Measurements from ENCODE around the gene TBL1Y. TPM values are rescaled to one million over a fixed set of nuclear protein-coding genes. Genes with fewer than 3 reads are reported as not detected.

The TBL1Y gene
- total and polyA plus RNA-seq, 10 donors, result not detected

- no peak for TF ChIP-seq POLR2AphosphoS5 (IDR thresholded peaks at IDR 0.05)
- no peak for TF ChIP-seq CTCF (IDR thresholded peaks at IDR 0.05 in 8 of 11, conservative IDR thresholded peaks at IDR 0.05 in 3 of 11)
- no peak for TF ChIP-seq POLR2A (IDR thresholded peaks at IDR 0.05)
- Histone ChIP-seq H3K27me3 (replicated peaks in 1 of 7) (peaks cover 0 to 52% (median 0%) of the 10 kb centered on the region in 7 donors), H3K4me1 (peaks cover 0 to 10% (median 0%) of the 10 kb centered on the region in 6 donors), H3K9me3 (no peaks in the 10 kb centered on the region), H3K4me3 (no peak overlapping the region), H3K36me3 (no peaks in the 10 kb centered on the region), H3K27ac (no peak overlapping the region)
- WGBS, 5 donors, result 2 to 5% (median 2%) methylated on average over 14 of the region's 14 CpGs; no CpG with 5 or more reads in 2 of the 5 donors
- no peak for DNase-seq
- intact Hi-C loops (cut with DNase I; ENCODE audit: low total_unique reads), result no loop called here
Measured at GRCh38 chrY:6909118-6909521, 1.4 kb upstream of the TBL1Y start.

GRCh38 chrY:6909856-6910255, 641 bp upstream of the TBL1Y start:
- H3K4me1 ChIP-seq, result peaks cover 0 to 10% (median 0%) of the 10 kb centered on the region in 6 donors
- TF ChIP-seq POLR2AphosphoS5 (IDR thresholded peaks at IDR 0.05), result no peak
- TF ChIP-seq CTCF (IDR thresholded peaks at IDR 0.05 in 8 of 11, conservative IDR thresholded peaks at IDR 0.05 in 3 of 11), result no peak
- no peak for DNase-seq
- H3K27ac ChIP-seq, result no peak overlapping the region
- intact Hi-C loops (cut with DNase I; ENCODE audit: low total_unique reads), result no loop called here
- H3K36me3 ChIP-seq, result no peaks in the 10 kb centered on the region
- no peak overlapping the region for H3K4me3 ChIP-seq
- no peaks in the 10 kb centered on the region for H3K9me3 ChIP-seq
- H3K27me3 ChIP-seq (replicated peaks in 1 of 7), result peaks cover 0 to 52% (median 0%) of the 10 kb centered on the region in 7 donors
- WGBS, 5 donors, result 3 to 7% (median 6%) methylated on average over 3 to 14 of the region's 14 CpGs; no CpG with 5 or more reads in 2 of the 5 donors

GRCh38 chrY:6911253-6911881, 870 bp downstream of the TBL1Y start, which contains the start of gene AMELY:
AMELY (minus strand) TSS chrY:6911752; CDS start chrY:6872608, 39,144 bp downstream.
- Histone ChIP-seq H3K27me3 (replicated peaks in 1 of 7) (peaks cover 0 to 52% (median 0%) of the 10 kb centered on the region in 7 donors), H3K4me3 (peak within 1 kb of the TSS in 3 of 8 donors; percentile 2 to 27 (median 23)), H3K4me1 (peaks cover 0 to 10% (median 0%) of the 10 kb centered on the region in 6 donors), H3K36me3 (no peaks in the 10 kb centered on the region), H3K9me3 (no peaks in the 10 kb centered on the region), H3K27ac (no peak within 1 kb of the TSS)
- no peak for TF ChIP-seq POLR2AphosphoS5 (IDR thresholded peaks at IDR 0.05)
- no peak for TF ChIP-seq CTCF (IDR thresholded peaks at IDR 0.05 in 8 of 11, conservative IDR thresholded peaks at IDR 0.05 in 3 of 11)
- no peak for TF ChIP-seq POLR2A (IDR thresholded peaks at IDR 0.05)
- DNase-seq, result no peak
- intact Hi-C loops (cut with DNase I; ENCODE audit: low total_unique reads), result no loop called here
- 3 to 4% methylated on average over 23 to 52 of the region's 52 CpGs; no CpG with 5 or more reads in 3 of the 5 donors for WGBS, 5 donors

- H3K4me3 ChIP-seq, result no peak overlapping the region
- DNase-seq, result no peak
- H3K9me3 ChIP-seq, result no peaks in the 10 kb centered on the region
- peaks cover 0 to 10% (median 0%) of the 10 kb centered on the region in 6 donors for H3K4me1 ChIP-seq
- no peak for TF ChIP-seq POLR2A (IDR thresholded peaks at IDR 0.05)
- H3K27me3 ChIP-seq (replicated peaks in 1 of 7), result peaks cover 0 to 43% (median 0%) of the 10 kb centered on the region in 7 donors
- no peaks in the 10 kb centered on the region for H3K36me3 ChIP-seq
- intact Hi-C loops (cut with DNase I; ENCODE audit: low total_unique reads), result no loop called here
- no peak overlapping the region for H3K27ac ChIP-seq
Measured at GRCh38 chrY:6913362-6913761, 2.9 kb downstream of the TBL1Y start.
